Bone marrow (tissue), 2 donors: ENCODE data around the gene USP6.
"Not testable (repeated sequence)": the region's sequence is repeated elsewhere in the genome, so short reads cannot be mapped to it uniquely, and the experiment has no call there.

Experiments
- DNase-seq, 2 donors: peaks; one replicate each; lab custom pipeline; 2025; lab: John Stamatoyannopoulos, UW

USP6 gene

DNA sequence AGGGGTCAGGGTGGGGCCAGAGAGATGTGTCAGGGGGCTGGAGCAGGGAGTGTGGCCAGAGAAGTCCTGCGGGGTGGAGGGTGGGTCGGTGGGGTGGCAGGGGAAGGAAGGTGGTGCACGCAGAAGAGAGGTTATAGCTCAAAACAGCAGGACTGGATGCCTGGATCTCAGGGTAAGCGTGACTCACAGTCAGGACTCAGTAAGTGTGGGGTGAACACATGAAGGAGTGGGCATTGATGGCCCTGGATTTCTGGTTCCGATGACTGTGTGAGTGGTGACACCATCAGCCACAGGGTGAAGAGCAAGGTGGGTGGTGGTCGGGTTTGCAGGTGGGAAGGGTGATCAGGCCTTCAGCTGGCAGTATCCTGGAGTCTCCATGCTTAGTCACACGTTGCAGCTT lies 6.2 kb downstream of the USP6 start:
- not testable (repeated sequence) for DNase-seq

DNA sequence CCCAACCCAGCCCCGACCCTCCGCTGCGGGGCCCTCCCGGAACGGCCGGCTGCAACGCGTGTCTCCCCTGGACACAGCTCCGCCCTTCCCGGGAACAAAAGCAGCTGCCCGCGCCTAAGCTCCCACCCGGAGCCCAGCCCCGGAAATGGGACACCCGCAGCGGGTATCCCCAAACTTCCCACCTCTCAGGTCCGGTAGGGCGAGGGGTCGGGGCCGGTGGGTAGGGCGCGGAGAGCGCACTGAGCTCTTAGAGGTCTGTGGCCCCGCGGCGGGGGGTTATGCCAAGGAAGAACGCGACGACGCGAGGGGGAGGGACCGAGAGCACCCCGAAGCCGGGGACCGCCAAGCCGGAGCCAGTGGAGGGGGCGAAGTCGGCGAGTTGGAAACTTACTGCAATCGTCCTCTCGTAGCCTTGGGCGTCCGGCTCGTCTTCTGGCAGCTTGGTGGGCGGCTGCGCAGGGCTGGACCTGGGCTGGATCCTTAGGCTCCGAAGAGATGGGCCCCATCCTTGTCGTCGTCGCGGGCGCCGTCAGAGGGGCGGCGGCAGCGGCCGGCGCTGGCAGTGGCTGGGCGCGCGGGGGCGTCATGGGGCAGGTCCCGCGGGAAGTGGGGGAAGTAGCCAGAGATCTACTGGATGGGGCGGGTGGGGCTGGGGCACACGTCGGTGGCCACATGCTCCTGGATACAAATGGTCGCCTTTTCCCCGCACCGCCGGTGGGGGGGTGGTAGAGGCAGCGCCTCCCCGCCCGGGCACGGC lies 6.9 kb downstream of the USP6 start:
- no peak for DNase-seq

DNA sequence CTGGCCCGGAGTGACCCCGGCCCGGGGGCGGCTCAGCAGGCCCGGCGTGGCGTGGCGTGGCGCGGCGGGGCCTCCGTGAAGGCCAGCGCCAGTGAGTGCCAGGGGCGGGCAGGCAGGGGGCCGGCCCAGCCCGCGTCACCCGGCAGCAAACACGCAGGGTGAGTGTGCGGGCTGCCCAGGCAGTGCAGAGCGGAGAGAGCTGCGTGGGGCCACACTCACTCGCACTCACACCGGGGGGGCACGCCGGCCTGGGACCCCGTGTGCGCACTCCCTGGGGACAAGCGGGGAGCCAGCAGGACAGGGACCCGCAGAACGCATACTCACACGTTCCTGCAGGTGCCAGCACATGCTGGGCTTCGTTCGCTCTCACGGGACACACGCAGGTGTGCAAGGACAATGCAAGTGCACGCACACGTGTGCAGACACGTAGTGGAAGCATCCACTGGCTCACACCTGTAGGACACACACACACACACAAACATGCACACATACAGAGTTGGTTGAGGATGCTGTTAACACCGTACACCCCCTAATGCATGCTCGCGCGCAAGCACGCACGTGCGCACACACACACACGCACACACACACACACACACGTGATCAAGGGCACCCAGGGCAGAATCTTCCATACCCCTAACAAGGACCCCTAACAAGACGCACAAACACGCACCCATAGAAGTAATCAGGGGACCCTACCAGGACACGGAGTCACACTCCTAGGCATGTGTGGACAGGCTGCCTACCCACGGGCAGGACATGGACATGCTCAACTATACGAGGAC lies 7.7 kb downstream of the USP6 start:
- DNase-seq: no peak

DNA sequence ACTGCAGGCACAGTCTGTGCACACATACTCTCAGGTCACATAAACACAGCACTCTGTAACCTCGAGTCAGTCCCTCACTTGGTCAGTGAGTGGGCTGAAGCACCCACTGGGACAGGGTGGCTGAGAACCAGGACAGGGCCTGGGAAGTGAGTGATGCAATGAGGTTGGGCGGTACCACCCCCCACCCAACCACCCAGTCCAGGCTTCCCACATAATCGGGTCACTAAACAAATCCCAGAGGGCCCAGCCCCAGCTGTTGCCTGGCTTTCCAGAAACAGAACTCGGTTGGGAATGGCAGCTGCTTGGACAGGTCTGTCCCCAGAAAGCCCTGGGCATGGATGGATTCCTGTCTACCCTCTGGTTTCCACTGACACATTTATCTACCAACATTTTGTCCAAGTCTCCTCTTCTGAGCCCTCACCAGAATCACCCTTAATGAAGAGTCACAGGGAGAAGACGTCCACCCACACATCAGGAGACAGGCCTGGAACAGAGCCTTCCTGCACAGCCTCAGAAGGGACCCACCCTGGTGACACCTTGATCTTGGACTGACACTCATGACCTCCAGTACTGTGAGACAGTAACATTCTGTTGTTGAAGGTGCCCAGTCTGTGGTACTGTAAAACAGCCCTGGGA lies 8.4 kb downstream of the USP6 start:
- DNase-seq: not testable (repeated sequence)

DNA sequence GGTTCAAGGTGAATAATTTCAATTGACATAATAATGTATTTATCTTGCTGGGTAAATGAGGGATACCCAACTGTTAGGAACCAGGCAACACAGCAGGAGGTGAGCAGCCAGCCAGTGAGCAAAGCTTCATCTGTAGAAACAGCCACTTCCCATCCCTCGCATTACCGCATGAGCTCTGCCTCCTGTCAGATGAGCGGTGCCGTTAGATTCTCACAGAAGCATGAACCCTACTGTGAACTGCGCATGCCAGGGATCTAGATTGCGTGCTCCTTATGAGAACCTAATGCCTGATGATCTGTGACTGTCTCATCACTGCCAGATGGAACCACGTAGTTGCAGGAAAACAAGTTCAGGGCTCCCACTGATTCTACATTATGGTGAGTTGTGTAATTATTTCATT lies 9.1 kb downstream of the USP6 start:
- DNase-seq: not testable (repeated sequence)

DNA sequence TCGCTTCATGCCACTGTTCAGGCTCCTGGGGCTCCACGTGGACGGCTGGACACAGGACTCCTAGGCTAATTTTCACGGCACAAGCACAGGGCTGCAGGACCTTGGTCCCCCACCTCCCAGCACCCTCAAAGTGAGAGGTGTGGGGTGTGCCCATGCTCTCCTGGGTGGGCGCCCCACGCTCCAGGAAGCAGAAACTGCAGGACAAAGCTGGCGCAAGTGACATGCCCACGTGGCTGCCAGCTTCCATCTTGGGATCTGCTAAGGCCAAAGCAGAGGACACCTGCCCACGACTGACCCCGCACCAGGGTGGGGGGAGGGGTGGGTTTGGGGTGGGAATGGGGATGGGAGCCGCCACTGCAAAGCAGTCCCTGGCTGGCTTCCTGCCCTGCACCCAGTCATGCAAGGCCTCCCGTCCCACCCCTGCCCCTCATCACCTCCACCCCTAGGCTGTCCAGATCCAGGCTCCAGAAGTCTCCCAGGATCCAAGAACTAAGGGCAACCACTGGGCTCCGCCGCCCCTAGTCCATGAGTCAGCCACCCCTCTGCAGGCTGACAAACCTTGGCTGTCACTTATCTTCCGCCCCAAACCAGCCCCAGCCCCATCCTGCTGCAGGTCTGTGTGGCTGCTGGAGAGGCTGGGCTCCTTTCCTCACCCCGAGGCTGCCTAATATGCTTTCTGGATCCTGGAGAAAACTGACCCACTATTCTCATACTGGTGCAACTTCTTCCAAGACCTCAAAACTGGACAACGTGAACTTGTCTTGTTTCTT lies 11.1 kb downstream of the USP6 start:
- no peak for DNase-seq

DNA sequence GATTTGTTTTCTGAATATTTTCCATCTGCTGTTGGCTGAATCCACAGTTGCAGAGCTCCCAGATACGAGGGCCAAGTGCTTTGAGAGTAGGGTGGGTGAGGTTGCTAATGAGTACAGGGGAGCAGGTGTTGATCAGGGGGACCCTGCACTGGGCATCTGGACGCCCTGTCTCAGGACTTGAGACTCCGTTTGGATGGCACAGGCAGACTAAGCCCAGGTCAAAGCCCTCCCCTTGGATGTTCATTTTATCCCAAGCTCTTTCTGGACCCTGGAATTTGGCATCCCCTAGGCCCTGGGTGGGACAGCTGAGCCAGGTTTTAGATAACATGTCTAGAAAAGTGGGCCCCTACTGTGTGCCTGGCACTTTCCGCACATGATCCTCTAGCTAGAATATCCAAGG lies 12.1 kb downstream of the USP6 start:
- no peak for DNase-seq

DNA sequence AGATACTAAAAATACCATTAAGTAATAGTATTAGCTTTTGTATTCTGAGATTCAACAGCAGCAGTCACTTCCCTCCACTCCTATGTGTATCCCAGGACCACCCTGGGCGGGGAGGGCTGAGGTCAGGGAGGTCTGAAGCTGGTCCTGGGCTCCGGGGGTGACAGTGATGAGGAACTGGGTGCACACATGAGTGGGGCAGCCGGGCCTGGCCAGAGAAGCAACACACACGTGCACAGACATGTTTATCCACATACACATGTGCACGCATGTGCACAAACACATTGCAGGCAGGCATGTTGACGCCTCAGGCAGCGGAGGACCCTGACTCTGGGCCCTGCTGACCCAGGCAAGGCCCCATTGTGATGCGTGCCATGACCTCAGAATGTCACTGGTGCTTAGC lies 12.6 kb downstream of the USP6 start:
- not testable (repeated sequence) for DNase-seq

DNA sequence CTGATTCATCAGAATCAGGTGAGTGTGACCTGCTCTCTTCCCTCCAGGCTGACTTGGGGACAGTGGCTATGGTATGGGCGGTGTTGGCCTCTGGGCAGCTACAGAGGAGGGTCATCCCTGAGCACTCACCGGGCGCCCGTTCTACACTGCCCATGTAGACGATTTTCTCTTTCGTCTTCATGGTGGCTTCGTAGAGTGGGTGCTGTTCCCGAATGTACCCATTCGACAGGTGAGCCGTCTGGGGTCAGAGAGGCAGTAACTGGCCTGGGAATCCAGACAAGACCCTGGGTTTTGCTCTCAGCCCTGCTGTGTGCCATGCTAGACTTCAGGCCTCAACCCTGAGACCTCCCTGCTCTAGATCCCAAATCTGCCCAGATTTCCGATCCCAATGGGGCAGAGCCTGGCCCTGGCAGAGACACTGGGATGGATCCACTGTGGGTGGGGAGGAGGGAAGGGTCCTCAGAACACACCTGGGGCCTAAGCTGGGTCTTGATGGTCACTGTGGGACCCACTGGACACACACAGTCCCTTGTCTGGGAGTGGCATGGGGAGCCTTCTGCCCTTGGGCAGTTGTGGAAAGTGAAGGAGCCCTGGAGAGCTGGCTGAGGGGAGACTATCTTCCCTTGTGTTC lies 13.2 kb downstream of the USP6 start:
- no peak for DNase-seq

DNA sequence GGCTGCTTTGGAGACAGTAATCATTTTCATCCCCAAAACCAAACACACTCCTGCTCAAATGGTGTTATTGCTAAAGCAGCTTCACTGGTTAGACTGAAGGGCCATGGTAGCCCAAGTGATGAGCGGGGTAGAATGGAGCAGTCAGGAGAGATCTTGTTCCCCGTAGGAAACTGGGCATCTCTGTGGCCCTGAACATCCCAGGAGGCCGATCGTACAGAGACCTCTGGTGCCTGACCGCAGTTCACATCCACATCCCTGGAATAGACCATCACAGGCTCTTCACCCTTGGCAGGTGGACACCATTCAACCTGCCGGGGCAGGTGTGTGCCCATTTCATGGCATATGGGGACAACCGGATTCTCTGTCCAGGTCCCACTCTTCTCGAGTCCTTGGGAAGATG lies 13.9 kb downstream of the USP6 start:
- not testable (repeated sequence) for DNase-seq

DNA sequence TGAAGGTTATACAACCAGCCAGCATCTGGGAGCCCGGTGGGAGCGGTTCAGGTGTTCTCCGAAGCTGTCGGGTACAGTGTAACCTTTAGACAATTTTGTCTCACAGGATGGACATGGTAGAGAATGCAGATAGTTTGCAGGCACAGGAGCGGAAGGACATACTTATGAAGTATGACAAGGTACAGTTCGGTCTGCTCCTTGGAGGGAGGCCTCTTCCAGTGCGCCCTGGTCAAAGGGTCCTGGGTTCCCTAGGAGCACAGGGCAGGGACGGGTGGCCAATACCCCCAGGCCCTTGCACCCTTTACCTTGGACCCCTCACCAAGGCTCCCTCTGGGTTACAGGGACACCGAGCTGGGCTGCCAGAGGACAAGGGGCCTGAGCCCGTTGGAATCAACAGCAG lies 14.4 kb downstream of the USP6 start:
- DNase-seq: not testable (repeated sequence)

DNA sequence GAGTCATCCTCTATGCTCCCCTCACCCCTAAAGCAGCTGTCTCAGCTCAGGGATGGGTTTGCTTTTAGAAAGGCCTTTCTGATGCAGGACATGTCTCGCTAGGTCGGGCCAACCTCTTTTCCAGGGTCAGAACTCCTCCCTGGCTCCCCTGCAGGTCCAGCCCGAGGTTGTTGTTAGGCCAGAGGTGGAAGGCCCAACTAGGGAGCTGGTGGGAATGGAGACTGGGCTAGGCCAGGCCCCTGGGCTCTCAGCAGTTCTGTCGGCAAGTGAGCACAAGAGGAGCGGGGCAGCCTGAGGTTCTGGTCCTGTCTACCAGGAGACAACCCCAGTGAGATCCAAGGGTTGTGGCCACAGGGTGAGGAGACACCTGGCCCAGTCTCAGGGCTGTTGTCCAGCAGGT lies 14.9 kb downstream of the USP6 start:
- not testable (repeated sequence) for DNase-seq

DNA sequence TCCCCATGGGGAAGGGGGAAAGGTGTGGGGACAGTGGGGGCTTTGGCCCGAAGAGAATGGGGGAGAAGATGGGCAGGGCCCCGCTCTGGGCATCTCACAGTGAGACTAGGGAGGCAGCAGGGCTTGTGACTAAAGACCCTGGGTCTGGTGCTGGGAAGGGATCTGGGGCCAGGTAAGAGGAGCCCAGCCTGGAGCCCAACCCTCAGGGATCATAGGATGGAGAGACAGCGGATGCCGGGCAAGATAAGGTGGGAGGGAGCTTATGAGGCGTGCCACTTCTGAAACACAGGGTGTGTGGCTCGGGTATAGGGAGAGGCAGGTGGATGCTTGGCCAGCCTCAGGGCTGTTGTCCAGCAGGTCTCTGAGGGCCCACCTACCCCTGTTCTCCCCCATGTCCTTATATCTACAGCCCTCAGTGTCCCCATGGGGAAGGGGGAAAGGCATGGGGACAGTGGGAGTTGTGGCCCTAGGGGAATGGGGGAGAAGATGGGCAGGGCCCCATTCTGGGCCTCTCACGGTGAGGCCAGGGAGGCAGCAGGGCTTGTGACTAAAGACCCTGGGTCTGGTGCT lies 15.4 kb downstream of the USP6 start:
- DNase-seq: no peak

DNA sequence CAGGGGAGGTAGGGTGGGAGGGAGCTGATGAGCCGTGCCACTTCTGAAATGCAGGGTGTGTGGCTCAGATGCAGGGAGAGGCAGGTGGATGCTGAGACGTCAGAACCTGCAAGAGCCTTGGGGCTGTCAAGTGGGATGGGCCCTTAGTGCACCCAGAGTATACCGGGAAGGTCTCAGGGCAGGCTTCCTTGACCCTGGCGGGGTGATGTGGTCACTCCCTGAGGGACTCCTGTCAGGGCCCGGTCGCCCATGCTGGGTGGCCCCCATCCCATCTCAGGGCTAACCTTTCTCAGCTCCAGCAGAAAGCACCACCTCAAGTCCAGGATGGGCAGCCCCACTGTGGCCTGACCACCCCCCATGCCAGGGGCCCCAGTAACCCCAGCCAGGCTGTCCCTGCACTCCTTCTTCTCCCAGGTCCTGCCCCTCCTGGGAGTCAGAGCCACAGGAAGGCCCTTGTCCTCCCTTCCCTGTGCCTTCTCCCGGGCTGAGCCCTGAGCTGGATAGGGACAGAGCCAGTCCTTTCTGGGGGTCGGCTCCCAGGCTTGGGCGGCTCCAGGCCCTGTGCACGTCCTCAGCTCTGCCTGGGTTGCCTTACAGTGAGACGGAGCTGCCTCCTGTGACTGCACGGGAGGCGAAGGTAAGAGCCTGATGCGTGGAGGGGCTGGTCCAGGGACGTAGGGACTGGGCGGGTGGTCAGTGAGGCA lies 16.1 kb downstream of the USP6 start:
- not testable (repeated sequence) for DNase-seq

DNA sequence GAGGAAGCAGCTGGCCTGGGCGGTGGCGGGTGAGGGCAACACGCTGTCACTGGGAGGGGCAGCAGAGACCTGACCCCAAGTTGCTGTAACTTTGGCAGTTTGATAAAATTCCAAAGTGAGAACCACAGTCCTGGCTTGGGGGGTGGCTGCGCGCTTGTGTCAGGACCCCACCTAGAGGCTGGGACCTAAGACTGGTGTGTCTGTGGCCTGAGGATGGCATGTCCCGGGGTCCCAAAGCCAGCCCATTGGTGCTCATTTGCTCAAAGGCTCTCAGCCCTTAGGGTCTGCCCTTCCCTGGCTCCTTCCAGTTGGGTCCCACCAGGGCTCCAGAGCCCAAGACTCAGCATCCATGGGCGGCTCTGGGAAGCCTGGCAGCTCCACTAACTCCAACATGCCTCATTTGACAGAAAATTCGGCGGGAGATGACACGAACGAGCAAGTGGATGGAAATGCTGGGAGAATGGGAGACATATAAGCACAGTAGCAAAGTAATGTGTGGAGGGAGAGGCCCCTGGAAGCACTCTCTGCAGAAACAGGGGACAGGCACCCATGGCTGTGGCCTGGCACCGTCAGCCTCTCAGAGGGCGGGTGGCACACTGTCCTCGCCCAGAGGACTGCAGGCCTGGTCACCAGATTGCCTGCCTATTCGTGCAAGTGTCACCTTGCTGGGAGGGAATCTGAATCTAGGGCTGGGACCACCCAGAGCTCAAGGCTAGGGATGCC lies 16.8 kb downstream of the USP6 start:
- not testable (repeated sequence) for DNase-seq

DNA sequence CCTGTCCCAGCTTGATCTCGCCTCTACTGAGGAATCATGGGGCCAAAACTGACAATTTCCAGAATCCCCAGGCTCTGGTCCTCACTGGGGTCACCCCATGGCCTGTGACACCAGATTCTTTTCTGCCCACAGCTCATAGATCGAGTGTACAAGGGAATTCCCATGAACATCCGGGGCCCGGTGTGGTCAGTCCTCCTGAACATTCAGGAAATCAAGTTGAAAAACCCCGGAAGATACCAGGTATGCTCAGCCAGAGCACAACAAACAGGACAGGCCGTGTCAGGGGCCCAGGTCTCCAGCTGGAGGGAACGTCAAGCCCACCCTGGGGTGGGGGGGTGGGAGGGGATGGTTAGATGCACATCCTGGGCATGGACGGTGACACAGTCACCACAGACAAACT lies 17.5 kb downstream of the USP6 start:
- no peak for DNase-seq

DNA sequence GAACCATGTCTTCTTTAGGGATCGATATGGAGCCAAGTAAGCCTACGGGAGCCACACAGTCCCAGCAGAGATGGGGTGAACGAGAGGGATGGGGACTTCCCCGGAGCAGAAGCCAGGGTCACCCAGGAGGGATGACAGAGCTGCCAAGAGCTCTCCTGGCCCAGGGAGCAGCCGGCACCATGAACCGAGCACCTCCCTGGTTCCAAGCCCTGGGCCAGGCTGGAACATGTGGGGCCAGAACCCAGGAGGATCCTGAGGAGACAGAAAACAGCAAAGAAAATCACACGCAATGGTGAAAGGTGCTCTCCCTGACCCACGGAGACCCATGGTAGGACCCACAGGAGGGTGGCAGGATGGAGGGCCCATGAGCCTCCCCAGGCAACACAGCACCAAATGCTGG lies 18.1 kb downstream of the USP6 start:
- DNase-seq: not testable (repeated sequence)

DNA sequence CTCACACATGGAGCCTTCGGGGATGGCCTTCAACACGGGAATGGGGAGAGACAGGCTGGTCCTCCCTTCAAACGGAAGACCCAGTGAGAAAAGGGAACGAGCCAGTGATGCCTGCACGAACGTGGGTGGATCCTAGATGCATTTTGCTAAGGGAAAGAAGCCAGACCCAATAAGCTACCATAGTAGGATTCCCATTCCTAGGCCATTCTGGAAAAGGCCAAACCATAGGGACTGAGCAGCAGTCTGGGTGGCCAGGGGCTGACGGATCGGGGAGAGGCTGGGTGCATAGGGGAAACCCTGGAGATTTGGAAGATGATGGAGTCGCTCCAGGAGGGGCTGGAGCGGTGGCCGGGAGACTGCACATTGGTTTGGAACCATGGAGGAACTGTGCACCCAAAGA lies 18.7 kb downstream of the USP6 start:
- not testable (repeated sequence) for DNase-seq

DNA sequence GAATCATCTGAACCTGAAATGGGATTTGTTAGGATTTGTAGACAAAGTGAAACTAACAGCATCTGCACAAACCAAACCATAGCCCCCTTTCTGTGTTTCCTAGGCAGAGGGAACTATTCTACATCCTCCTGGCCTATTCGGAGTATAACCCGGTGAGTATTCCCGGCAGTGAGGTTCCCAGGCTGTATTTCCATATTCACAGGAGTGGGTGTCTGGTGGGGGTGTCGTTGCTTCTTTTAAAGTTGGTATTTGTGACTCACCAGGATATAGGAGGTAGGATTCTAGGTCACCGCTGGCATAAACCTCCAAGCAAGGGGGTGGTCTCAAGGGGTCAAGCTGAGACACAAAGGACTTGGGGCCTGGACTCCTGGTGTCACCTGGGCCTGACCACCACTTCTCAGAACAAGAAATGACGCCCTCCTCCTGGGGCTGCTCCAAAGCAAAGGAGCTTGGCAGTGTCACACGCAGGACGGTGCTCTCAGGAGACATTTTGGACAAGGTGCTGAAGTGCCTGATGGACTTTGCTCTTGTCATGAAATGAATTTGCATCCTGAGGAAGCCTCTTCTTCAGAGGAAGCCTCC lies 19.4 kb downstream of the USP6 start:
- DNase-seq: not testable (repeated sequence)
